HUES6 (cell line): Measurements from ENCODE around the gene LRRC4B.

Source experiments
- H3K27ac ChIP-seq: 2 replicates; pipeline ENCODE4 v1.7.0; 2013; ENCODE audit warnings: low read depth, mild to moderate bottlenecking, low read length, inconsistent platforms
- H3K27me3 ChIP-seq: 2 replicates; pipeline ENCODE4 v1.6.1; 2013; ENCODE audit warnings: low read length; ENCODE audit not compliant: control insufficient read depth, insufficient read depth
- H3K36me3 ChIP-seq: 2 replicates; pipeline ENCODE4 v1.6.1; 2013; ENCODE audit warnings: low read length; ENCODE audit not compliant: control insufficient read depth, insufficient read depth
- H3K4me1 ChIP-seq: 2 replicates; pipeline ENCODE4 v1.6.1; 2013; ENCODE audit warnings: low read length; ENCODE audit not compliant: control insufficient read depth, insufficient read depth
- H3K4me3 ChIP-seq: 2 replicates; pipeline ENCODE4 v1.5.1; 2013; ENCODE audit warnings: low read depth, low read length
- H3K9ac ChIP-seq: one replicate; pipeline ENCODE4 v1.6.1; 2013; ENCODE audit warnings: mild to moderate bottlenecking, low read length
- H3K9me3 ChIP-seq: 2 replicates; pipeline ENCODE4 v1.6.1; 2013; ENCODE audit warnings: low read depth, low read length; ENCODE audit not compliant: control insufficient read depth, insufficient read depth

LRRC4B gene

GRCh38 chr19:50489461-50490011 is 78.7 kb downstream of the LRRC4B start:
- Histone ChIP-seq H3K4me3 (no peak overlapping the region; the same call in 1 of the 2 replicates), H3K27me3 (peaks cover 70% of the 10 kb centered on the region), H3K27ac (no peak overlapping the region), H3K9ac (no peak overlapping the region), H3K36me3 (peaks cover 10% of the 10 kb centered on the region), H3K9me3 (peaks cover 28% of the 10 kb centered on the region), H3K4me1 (peaks cover 15% of the 10 kb centered on the region; the same call in 1 of the 2 replicates)

GRCh38 chr19:50488389-50489194 is 79.6 kb downstream of the LRRC4B start:
- Histone ChIP-seq H3K36me3 (peaks cover 10% of the 10 kb centered on the region), H3K9me3 (peaks cover 28% of the 10 kb centered on the region), H3K4me1 (peaks cover 15% of the 10 kb centered on the region; the same call in 1 of the 2 replicates), H3K4me3 (no peak overlapping the region), H3K9ac (no peak overlapping the region), H3K27me3 (peaks cover 61% of the 10 kb centered on the region), H3K27ac (no peak overlapping the region)

GRCh38 chr19:50486823-50487515 is 81.3 kb downstream of the LRRC4B start:
- no peak overlapping the region for H3K4me3 ChIP-seq
- peaks cover 45% of the 10 kb centered on the region for H3K27me3 ChIP-seq
- H3K9me3 ChIP-seq, result peaks cover 28% of the 10 kb centered on the region
- H3K27ac ChIP-seq, result no peak overlapping the region
- peaks cover 23% of the 10 kb centered on the region for H3K36me3 ChIP-seq
- H3K9ac ChIP-seq, result no peak overlapping the region
- H3K4me1 ChIP-seq, result peaks cover 10% of the 10 kb centered on the region; the same call in 1 of the 2 replicates

GRCh38 chr19:50485284-50485955 is 82.8 kb downstream of the LRRC4B start:
- Histone ChIP-seq H3K27me3 (peaks cover 30% of the 10 kb centered on the region), H3K4me3 (no peak overlapping the region), H3K4me1 (peaks cover 6% of the 10 kb centered on the region; the same call in 1 of the 2 replicates), H3K36me3 (peaks cover 39% of the 10 kb centered on the region), H3K9ac (no peak overlapping the region), H3K27ac (no peak overlapping the region), H3K9me3 (peaks cover 23% of the 10 kb centered on the region)

- Histone ChIP-seq H3K9ac (no peak overlapping the region), H3K4me1 (no peaks in the 10 kb centered on the region), H3K9me3 (peaks cover 27% of the 10 kb centered on the region), H3K27ac (no peak overlapping the region), H3K4me3 (no peak overlapping the region), H3K36me3 (peaks cover 62% of the 10 kb centered on the region), H3K27me3 (peaks cover 9% of the 10 kb centered on the region)
These were observed 85.3 kb downstream of the LRRC4B start for GRCh38 chr19:50482916-50483315.

- Histone ChIP-seq H3K27me3 (peaks cover 4% of the 10 kb centered on the region), H3K9me3 (peaks cover 27% of the 10 kb centered on the region), H3K27ac (no peak overlapping the region), H3K4me3 (no peak overlapping the region), H3K9ac (no peak overlapping the region), H3K4me1 (0 out of 2 replicates have a peak, but pooled peaks cover under 1% of the 10 kb centered on the region), H3K36me3 (peaks cover 65% of the 10 kb centered on the region)
These were observed 85.9 kb downstream of the LRRC4B start for GRCh38 chr19:50482271-50482855.

- Histone ChIP-seq H3K36me3 (peaks cover 65% of the 10 kb centered on the region), H3K27ac (no peak overlapping the region), H3K4me1 (0 out of 2 replicates have a peak, but pooled peaks cover 4% of the 10 kb centered on the region), H3K27me3 (no peaks in the 10 kb centered on the region), H3K4me3 (no peak overlapping the region), H3K9ac (no peak overlapping the region), H3K9me3 (peaks cover 25% of the 10 kb centered on the region)
These were observed 86.7 kb downstream of the LRRC4B start for GRCh38 chr19:50481351-50482149.

GRCh38 chr19:50480281-50481111 is 87.7 kb downstream of the LRRC4B start:
- Histone ChIP-seq H3K27ac (no peak overlapping the region), H3K27me3 (no peaks in the 10 kb centered on the region), H3K36me3 (peaks cover 61% of the 10 kb centered on the region), H3K9me3 (peaks cover 15% of the 10 kb centered on the region), H3K9ac (no peak overlapping the region), H3K4me3 (no peak overlapping the region), H3K4me1 (0 out of 2 replicates have a peak, but pooled peaks cover 4% of the 10 kb centered on the region)

GRCh38 chr19:50479761-50480251 is 88.4 kb downstream of the LRRC4B start:
- H3K4me1 ChIP-seq, result 0 out of 2 replicates have a peak, but pooled peaks cover 4% of the 10 kb centered on the region
- no peak overlapping the region for H3K4me3 ChIP-seq
- no peak overlapping the region for H3K9ac ChIP-seq
- no peak overlapping the region for H3K27ac ChIP-seq
- no peaks in the 10 kb centered on the region for H3K27me3 ChIP-seq
- peaks cover 55% of the 10 kb centered on the region for H3K36me3 ChIP-seq
- H3K9me3 ChIP-seq, result peaks cover 8% of the 10 kb centered on the region
